ENCODE results near the gene DEF6. TPM values are rescaled to one million over a fixed set of nuclear protein-coding genes. Genes with fewer than 3 reads are reported as not detected.

The DEF6 gene
- total RNA-seq, 4 donors from 2014 or later = 0.26 to 8.9 (median 3.1) TPM

DNA sequence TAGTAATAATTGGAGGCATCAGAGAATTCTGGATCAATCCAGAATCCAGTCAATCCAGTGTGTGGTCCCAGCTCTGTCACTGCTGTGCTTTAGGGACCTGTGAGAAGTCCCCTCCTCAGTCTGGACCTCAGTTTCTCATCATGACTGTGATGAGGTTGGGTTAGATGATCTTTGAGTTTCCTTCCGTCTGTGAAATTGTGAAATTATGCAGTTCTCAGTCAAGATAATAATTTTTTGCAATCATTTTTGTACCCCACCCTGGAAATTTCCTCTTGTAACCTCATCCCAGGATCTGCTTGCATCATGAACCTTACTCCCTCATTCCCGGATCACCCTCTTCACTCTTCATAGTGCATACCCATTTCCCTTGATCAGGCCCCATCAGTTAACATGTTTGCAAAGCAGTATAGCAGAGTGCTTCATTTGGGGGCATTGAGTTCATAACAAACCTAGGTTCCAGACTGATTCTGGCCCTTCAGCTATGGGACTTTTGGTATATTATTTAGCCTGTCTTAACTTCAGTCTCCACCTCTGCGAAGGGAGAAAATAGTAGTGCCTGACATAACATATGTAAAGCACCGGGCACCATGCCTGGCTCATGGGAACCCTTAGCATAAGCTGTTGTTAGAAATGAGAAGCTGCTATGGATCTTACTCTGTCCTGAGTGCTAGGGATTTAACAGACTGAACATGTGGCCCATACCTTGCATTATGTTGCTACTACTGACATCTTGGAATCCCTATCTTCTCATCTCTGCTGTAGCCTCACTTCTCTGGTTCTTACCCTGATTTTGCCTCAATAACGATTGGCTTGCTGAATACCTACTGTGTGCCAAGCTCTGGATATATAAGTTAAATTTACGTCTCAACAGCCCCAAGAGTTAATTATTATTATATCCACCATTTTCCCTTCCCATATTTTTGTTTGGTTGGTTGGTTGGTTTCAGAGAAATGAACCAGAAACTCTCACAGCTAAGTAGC is 36.7 kb upstream of the DEF6 start:
- Histone ChIP-seq H3K27ac (peak overlapping the region; percentile 96 to 98), H3K4me1 (no peaks in the 10 kb centered on the region), H3K27me3 (no peaks in the 10 kb centered on the region), H3K9me3 (no peaks in the 10 kb centered on the region), H3K4me3 (peak overlapping the region; percentile 74 to 86), H3K36me3 (no peaks in the 10 kb centered on the region)
- intact Hi-C loops (cut with DNase I; ENCODE audit: low total_unique reads) = no loop called here
- no peak for TF ChIP-seq POLR2A (IDR thresholded peaks at IDR 0.05)
- TF ChIP-seq, protein P1, sequence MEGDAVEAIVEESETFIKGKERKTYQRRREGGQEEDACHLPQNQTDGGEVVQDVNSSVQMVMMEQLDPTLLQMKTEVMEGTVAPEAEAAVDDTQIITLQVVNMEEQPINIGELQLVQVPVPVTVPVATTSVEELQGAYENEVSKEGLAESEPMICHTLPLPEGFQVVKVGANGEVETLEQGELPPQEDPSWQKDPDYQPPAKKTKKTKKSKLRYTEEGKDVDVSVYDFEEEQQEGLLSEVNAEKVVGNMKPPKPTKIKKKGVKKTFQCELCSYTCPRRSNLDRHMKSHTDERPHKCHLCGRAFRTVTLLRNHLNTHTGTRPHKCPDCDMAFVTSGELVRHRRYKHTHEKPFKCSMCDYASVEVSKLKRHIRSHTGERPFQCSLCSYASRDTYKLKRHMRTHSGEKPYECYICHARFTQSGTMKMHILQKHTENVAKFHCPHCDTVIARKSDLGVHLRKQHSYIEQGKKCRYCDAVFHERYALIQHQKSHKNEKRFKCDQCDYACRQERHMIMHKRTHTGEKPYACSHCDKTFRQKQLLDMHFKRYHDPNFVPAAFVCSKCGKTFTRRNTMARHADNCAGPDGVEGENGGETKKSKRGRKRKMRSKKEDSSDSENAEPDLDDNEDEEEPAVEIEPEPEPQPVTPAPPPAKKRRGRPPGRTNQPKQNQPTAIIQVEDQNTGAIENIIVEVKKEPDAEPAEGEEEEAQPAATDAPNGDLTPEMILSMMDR (IDR thresholded peaks at IDR 0.05) = no peak
- no peak for DNase-seq

GRCh38 chr6:35262596-35262995 is 35.0 kb upstream of the DEF6 start:
- Histone ChIP-seq H3K4me3 (no peak overlapping the region), H3K27me3 (no peaks in the 10 kb centered on the region), H3K4me1 (no peaks in the 10 kb centered on the region), H3K36me3 (no peaks in the 10 kb centered on the region), H3K9me3 (no peaks in the 10 kb centered on the region), H3K27ac (no peak overlapping the region)
- intact Hi-C loops (cut with DNase I; ENCODE audit: low total_unique reads) = no loop called here
- TF ChIP-seq, protein P1 (IDR thresholded peaks at IDR 0.05) = no peak
- no peak for TF ChIP-seq POLR2A (IDR thresholded peaks at IDR 0.05)
- no peak for DNase-seq

DNA sequence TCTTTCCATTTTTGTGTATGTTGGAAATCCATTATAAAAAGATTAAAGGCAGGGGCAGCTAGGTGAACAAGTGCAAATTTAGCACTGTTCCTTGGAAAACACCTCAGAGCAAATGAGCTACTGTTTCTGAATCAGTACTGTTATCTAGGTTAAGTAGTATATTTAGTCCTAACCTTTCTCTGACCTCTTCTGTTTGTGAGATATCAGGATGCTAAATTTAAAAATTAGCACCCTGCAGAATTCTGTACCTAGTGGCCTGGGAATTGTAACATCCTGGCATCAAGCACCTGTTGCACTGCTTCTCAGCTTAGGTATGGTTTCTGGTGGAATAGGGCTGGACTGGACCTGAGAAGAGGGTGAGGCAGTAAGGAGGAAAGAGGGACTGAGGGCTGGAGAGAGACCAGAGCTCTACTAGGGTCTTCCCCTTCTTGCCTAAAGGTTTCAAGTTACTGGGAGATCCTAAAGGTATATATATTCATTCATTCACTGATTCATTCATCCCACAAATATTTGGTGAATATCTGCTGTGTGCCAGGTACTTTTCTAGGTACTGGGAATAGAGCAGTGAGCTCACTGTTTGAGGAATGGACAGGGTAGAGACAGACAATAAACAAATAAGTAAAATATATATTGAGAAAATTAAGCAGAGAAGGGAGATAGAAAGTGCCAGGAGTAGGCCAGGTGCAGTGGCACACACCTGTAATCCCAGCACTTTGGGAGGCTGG is 32.9 kb upstream of the DEF6 start:
- intact Hi-C loops (cut with DNase I; ENCODE audit: low total_unique reads) = no loop called here
- Histone ChIP-seq H3K9me3 (no peaks in the 10 kb centered on the region), H3K4me3 (no peak overlapping the region), H3K27ac (no peak overlapping the region), H3K36me3 (no peaks in the 10 kb centered on the region), H3K4me1 (no peaks in the 10 kb centered on the region), H3K27me3 (no peaks in the 10 kb centered on the region)
- TF ChIP-seq, protein P1 (IDR thresholded peaks at IDR 0.05) = no peak
- TF ChIP-seq POLR2A (IDR thresholded peaks at IDR 0.05) = no peak
- DNase-seq = no peak

GRCh38 chr6:35265523-35265922 is 32.1 kb upstream of the DEF6 start:
- Histone ChIP-seq H3K27me3 (no peaks in the 10 kb centered on the region), H3K27ac (no peak overlapping the region), H3K9me3 (no peaks in the 10 kb centered on the region), H3K36me3 (no peaks in the 10 kb centered on the region), H3K4me3 (no peak overlapping the region), H3K4me1 (no peaks in the 10 kb centered on the region)
- TF ChIP-seq, protein P1 (IDR thresholded peaks at IDR 0.05) = no peak
- TF ChIP-seq POLR2A (IDR thresholded peaks at IDR 0.05) = no peak
- intact Hi-C loops (cut with DNase I; ENCODE audit: low total_unique reads) = no loop called here
- DNase-seq = no peak

DNA sequence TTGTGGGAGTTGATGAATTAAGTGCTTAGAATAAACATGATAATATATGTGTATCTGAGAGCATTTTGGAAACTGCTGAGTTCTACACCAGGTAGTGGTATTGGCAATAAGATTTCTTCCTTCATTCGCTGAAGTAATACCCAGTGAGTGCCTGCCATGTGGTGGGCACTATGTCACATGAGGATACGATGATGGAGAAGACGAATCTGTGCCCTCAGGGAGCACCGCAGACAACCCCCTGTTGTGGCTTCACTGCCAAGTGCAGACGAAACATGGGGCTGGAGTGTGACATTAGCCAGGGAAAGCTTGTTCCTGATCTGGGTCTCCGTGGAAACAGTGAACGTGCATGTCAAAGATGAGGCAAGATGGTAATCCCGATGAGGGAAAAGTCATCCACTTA is 30.2 kb upstream of the DEF6 start:
- intact Hi-C loops (cut with DNase I; ENCODE audit: low total_unique reads) = no loop called here
- no peak for DNase-seq

More for the DNA sequence above, 30.2 kb upstream of the DEF6 start:
- no peak overlapping the region for H3K4me3 ChIP-seq
- H3K36me3 ChIP-seq = no peaks in the 10 kb centered on the region
- H3K4me1 ChIP-seq = no peaks in the 10 kb centered on the region
- TF ChIP-seq, protein P1 (IDR thresholded peaks at IDR 0.05) = no peak
- no peak for TF ChIP-seq POLR2A (IDR thresholded peaks at IDR 0.05)
- no peaks in the 10 kb centered on the region for H3K9me3 ChIP-seq
- no peak overlapping the region for H3K27ac ChIP-seq
- H3K27me3 ChIP-seq = no peaks in the 10 kb centered on the region

All from uterus (tissue), 4 donors.